C4-2B (cell line): ENCODE measurements around the gene KCP.

Experiments
- ZFX ChIP-seq: fragments of 450-650 bp; IDR thresholded peaks from 2 replicates; pipeline ENCODE4 v1.6.1; 2017
- TF ChIP-seq, protein P1 (sequence below): fragments of 450-650 bp; conservative IDR thresholded peaks from 2 replicates; pipeline ENCODE4 v1.5.1; 2017; ENCODE audit warnings: mild to moderate bottlenecking

DNA sequence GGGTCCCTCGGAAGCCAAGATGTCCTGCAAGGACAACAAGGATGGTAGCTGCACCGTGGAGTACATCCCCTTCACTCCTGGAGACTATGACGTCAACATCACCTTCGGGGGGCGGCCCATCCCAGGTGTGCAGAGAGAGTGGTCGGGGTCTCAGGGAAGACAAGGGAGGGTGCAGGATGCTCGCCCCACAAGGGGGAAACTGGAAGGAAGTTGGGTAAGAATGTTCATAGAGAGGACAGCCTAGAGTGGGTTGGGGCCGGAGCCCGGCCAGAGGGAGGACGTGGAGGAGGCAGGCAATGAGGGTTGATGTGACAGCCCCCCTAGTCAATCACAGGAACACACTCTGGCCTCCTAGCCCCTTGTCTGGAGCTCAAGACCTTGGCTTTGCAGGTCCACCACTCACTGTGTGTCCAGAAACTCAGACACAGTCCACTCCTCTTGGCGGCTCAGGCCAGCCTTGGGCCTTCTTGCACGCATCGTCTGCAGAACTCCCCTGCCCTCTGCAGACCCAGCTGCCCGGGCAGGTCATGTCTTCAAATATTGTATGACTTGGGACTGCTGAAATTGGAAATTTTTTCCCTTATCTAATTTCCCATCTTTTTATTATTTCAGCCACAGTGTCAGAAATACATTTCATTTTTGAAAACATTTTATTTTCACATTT, 63.6 kb downstream of the KCP start:
- TF ChIP-seq, protein P1, sequence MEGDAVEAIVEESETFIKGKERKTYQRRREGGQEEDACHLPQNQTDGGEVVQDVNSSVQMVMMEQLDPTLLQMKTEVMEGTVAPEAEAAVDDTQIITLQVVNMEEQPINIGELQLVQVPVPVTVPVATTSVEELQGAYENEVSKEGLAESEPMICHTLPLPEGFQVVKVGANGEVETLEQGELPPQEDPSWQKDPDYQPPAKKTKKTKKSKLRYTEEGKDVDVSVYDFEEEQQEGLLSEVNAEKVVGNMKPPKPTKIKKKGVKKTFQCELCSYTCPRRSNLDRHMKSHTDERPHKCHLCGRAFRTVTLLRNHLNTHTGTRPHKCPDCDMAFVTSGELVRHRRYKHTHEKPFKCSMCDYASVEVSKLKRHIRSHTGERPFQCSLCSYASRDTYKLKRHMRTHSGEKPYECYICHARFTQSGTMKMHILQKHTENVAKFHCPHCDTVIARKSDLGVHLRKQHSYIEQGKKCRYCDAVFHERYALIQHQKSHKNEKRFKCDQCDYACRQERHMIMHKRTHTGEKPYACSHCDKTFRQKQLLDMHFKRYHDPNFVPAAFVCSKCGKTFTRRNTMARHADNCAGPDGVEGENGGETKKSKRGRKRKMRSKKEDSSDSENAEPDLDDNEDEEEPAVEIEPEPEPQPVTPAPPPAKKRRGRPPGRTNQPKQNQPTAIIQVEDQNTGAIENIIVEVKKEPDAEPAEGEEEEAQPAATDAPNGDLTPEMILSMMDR, result no peak
- TF ChIP-seq ZFX, result no peak
